Bladder microvascular endothelial cell (primary cell): ENCODE data around the gene CALML4. TPM values are rescaled to one million over a fixed set of nuclear protein-coding genes. Genes with fewer than 3 reads are reported as not detected.

Experiments
- total RNA-seq: library from RNA; depleted of rRNA; stranded (reverse); fragments of >200 nt; gene quantifications from 2 replicates; pipeline ENCODE4 v1.2.3, GENCODE V29; 2014

The CALML4 gene
- total RNA-seq = 4.4 and 5.1 TPM in 2 replicates

GRCh38 chr15:68204776-68205557 is at the start of gene CALML4:
TSS of gene CALML4 (minus strand) at chr15:68205332. CDS start at chr15:68205247, 85 bp downstream.

DNA sequence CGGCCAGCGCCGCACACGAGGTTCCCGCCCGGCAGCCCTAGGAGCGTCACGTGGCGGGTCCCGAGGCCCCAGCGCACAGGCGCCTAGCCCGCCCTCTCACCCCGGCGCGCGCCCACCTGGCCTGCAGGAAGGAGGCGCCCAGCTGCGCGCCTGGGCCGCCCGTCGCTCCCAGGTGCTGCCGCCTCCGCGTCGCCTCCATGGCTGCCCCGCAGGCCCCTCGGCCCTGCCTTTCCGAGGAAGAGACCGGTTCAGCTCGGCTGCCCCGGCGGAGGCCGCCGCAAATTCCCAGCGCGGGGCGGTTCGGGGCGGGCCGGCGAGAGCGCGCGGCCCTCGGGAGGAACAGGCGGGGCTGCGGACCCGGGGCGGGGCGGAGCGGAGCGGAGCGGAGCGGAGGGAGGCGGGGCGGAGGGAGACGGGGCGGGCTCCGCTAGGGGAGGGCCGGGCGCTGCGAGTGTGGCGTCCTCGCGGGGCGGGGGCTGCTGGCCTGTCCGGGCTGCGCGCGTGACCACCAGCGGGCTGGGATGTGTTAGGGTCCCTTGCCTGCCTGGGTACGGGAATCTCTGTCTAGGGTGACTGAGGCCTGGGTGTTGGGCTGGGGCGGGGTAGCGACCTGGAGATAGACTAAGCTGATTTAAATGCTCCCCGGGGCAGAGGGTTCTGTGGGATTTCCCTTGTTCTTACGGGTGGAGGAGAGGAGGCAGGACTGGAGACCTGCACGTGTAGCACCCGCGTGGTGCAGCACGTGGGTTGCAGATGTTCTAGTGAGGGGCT is 24.4 kb upstream of the CALML4 start, which contains the start of gene CLN6:
Gene CLN6, minus strand, starts transcription at position 343 of the 771 bp plus-strand sequence. Its CDS starts 144 bp downstream, at position 199.

Other genes starting within 250 kb of the CALML4 start
- gene PIAS1, start 151.0 kb downstream of the CALML4 start, total RNA-seq = 5.5 and 17.9 TPM in 2 replicates
- 8.3 and 16.0 TPM in 2 replicates for gene CLN6, start 24.4 kb upstream of the CALML4 start, total RNA-seq
- 27.7 and 57.2 TPM in 2 replicates for gene FEM1B, start 72.4 kb upstream of the CALML4 start, total RNA-seq
- 1.6 and 34.5 TPM in 2 replicates for gene ITGA11, start 226.8 kb upstream of the CALML4 start, total RNA-seq